ENCODE results near the gene EXOSC1.
"Not testable (repeated sequence)": the region's sequence is repeated elsewhere in the genome, so short reads cannot be mapped to it uniquely, and the experiment has no call there.

- TF ChIP-seq, protein P1, sequence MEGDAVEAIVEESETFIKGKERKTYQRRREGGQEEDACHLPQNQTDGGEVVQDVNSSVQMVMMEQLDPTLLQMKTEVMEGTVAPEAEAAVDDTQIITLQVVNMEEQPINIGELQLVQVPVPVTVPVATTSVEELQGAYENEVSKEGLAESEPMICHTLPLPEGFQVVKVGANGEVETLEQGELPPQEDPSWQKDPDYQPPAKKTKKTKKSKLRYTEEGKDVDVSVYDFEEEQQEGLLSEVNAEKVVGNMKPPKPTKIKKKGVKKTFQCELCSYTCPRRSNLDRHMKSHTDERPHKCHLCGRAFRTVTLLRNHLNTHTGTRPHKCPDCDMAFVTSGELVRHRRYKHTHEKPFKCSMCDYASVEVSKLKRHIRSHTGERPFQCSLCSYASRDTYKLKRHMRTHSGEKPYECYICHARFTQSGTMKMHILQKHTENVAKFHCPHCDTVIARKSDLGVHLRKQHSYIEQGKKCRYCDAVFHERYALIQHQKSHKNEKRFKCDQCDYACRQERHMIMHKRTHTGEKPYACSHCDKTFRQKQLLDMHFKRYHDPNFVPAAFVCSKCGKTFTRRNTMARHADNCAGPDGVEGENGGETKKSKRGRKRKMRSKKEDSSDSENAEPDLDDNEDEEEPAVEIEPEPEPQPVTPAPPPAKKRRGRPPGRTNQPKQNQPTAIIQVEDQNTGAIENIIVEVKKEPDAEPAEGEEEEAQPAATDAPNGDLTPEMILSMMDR (IDR thresholded peaks at IDR 0.05), result not testable (repeated sequence)
- not testable (repeated sequence) for TF ChIP-seq POLR2A (IDR thresholded peaks at IDR 0.05)
Measured at GRCh38 chr10:97479410-97479809, 33.6 kb upstream of the EXOSC1 start.

Measured in vagina (tissue), 2 donors.